Adrenal gland (tissue), 5 donors: Measurements from ENCODE around the gene PAX5.

Source experiments
- POLR2A ChIP-seq, 2 donors: fragments of 450-650 bp; IDR thresholded peaks; one replicate each; pipeline ENCODE4 v1.6.1; 2017; ENCODE audit warnings: antibody characterized with exemption in 2 of 2, mild to moderate bottlenecking in 2 of 2, moderate library complexity in 1 of 2
- TF ChIP-seq, protein P1 (sequence below), 6 experiments: fragments of 450-650 bp in 4 of 6; fragments of 200-600 bp in 2 of 6; sonication (generic) in 1 of 6; IDR thresholded peaks; 1 replicate in 5 of 6; 2 replicates in 1 of 6; pipeline versions ENCODE4 v1.5.1 to v1.8.0; 2016 to 2021; ENCODE audit warnings: antibody characterized with exemption in 6 of 6, mild to moderate bottlenecking in 2 of 6, moderate library complexity in 1 of 6
- donor health status: DM: no; HTN: no; CAD: no.

DNA sequence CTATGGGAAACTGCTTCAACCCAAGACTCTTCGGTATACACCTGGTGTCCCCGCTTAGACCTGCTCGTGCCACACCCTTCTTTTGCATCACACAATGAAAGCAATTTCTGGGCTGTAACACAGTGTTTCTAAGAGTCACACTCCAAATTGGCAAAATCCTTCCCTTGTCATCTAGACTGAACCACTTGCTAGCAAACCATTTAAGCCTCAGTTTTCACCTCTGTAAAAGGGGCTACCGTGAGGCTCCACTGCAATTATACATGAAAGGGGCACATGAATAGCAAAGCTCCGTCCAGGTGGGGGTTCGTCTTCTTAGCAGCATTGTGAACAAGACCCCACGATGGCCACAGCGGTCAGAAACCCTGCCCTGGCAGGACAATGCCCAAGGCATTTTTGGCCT, 166.8 kb downstream of the PAX5 start:
- TF ChIP-seq, protein P1, sequence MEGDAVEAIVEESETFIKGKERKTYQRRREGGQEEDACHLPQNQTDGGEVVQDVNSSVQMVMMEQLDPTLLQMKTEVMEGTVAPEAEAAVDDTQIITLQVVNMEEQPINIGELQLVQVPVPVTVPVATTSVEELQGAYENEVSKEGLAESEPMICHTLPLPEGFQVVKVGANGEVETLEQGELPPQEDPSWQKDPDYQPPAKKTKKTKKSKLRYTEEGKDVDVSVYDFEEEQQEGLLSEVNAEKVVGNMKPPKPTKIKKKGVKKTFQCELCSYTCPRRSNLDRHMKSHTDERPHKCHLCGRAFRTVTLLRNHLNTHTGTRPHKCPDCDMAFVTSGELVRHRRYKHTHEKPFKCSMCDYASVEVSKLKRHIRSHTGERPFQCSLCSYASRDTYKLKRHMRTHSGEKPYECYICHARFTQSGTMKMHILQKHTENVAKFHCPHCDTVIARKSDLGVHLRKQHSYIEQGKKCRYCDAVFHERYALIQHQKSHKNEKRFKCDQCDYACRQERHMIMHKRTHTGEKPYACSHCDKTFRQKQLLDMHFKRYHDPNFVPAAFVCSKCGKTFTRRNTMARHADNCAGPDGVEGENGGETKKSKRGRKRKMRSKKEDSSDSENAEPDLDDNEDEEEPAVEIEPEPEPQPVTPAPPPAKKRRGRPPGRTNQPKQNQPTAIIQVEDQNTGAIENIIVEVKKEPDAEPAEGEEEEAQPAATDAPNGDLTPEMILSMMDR (IDR thresholded peaks at IDR 0.05) = no peak
- TF ChIP-seq POLR2A (IDR thresholded peaks at IDR 0.05) = no peak
